ENCODE results near the gene BAZ1B.
"Not testable (repeated sequence)": the region's sequence is repeated elsewhere in the genome, so short reads cannot be mapped to it uniquely, and the experiment has no call there.

BAZ1B gene

GRCh38 chr7:73504920-73505319 is 17.2 kb downstream of the BAZ1B start:
- DNase-seq (ENCODE audit: low spot score), result no peak

GRCh38 chr7:73504017-73504416 is 18.1 kb downstream of the BAZ1B start:
- no peak for DNase-seq (ENCODE audit: low spot score)

GRCh38 chr7:73503229-73503628 is 18.9 kb downstream of the BAZ1B start:
- DNase-seq (ENCODE audit: low spot score), result no peak

GRCh38 chr7:73496626-73497025 is 25.5 kb downstream of the BAZ1B start:
- no peak for DNase-seq (ENCODE audit: low spot score)

DNA sequence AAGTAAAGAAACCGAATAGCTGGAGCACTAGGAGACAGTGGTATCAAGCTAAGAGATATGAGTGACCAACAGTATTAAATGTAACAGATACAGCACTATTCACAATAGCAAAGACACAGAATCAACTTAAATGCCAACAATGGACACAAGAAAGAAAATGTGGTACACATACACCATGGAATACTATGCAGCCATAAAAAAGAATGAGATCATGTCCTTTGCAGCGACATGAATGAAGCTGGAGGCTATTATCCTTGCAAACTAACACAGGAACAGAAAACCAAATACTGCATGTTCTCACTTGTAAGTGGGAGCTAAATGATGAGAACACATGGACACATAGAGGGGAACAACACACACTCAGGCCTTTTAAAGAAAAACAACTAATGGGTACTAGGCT is 26.6 kb downstream of the BAZ1B start:
- not testable (repeated sequence) for DNase-seq (ENCODE audit: low spot score)

- no peak for DNase-seq (ENCODE audit: low spot score)
These were observed 32.1 kb downstream of the BAZ1B start for GRCh38 chr7:73489976-73490375.

DNA sequence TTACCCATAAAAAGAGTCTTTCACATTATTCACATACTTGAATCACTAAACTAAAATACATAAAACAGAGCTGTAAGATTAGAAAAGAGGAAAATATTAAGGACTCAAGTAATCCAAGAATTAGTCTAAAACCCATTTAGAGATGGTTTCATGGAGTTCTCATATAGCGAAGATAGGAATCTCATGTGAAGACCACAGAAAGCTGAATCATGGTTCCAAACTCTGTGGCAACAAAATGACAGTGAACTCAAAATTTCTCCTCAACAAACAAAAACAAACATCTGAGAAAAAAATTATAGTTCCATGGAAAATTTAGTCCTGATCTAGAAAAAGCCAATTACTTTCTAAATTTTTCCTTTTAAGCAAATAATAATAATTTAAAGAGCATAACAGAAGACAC is 34.6 kb downstream of the BAZ1B start:
- DNase-seq (ENCODE audit: low spot score), result no peak

DNA sequence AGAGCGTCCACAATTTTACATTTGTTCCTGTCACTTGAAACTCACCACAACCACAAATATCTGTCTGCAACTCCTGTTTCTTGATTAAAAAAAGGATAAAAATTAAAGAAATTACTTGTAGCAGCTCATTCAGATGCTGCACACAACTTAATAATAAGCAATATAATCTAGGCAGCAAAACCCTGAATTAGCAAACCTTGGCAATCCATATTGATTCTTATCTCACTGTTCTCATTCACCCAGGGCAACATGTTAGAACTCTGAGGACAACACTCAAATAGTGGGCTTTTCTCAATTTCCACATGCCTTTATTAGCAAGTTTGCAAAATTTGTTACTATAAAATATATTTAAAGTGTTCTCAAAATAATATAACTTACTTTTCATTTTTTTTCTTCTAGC is 38.9 kb downstream of the BAZ1B start:
- DNase-seq (ENCODE audit: low spot score), result no peak

DNA sequence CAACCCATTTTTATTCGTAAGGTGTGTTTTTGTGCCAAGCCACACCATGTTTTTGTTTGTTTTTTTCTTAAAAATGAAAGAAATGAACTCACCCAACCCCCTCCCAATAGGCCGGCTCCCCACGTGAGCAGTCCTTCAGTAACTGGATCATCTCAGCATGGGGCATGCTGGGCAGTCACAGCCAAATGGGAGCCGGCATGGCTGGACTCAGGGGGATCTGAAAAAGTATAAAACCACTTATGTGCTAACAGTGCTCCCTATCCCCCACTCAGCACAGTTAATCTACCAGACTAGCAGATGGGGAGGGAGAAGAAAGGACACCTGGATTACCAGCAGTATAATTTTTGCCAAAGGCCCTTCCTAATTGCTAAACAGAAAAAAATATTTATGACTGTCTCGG is 39.3 kb downstream of the BAZ1B start:
- no peak for DNase-seq (ENCODE audit: low spot score)

GRCh38 chr7:73481521-73481920 is 40.6 kb downstream of the BAZ1B start:
- DNase-seq (ENCODE audit: low spot score), result not testable (repeated sequence)

DNA sequence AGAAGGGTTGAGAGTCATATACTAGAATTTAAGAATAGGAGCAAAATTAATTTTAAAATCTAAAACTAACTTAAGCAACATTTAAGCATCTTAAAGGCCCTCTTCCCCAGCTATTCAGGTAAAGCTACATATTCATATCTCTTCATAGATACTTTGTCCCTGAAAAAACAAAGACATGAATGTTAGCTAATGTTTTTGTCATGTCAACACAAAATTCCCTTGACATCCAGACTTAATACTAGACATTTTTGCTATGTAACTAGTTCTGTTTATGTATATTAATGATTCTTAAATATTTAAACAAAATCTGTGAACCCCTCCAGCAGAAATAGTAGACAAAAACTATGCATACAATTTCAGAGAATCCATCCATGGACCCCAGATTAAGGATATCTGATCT is 43.5 kb downstream of the BAZ1B start:
- DNase-seq (ENCODE audit: low spot score), result no peak

DNA sequence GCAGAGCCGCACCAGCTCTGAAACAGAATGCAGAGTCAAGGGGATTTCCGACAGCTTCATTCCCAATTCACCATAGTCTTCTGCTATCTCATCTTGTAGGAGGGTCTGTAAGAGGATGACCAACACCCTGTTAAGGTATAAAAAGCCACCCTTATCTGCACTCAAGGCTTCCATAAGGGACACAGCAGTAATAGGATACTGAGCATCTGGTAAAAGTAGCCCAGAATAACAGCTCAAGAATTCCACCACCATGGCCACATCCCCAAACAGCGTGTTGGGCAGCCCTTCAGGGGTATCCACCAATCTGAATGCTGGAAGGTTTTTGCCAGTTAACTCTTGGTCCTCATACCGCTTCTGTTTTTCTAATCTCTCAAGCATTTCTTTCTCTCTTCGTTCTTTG is 44.7 kb downstream of the BAZ1B start:
- DNase-seq (ENCODE audit: low spot score), result no peak

DNA sequence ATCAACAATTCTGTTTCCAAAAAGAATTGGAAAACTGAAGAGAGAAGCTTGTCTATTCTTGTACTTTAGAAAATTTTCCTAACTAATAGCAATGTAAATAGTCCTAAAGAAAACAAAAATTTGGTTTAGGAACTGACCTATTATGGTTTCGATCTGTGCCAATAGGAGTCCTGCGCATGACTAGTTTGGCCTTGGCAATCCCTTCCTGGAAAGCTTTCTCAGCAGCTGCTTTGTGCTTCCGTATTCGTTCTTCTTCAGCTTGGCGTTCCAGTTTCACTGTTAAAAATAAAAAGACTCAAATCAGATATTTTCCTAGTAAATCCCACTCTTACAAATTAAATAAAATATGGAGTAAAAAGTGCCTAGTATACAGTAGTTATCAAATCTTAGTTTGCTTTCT is 51.9 kb downstream of the BAZ1B start:
- DNase-seq (ENCODE audit: low spot score), result no peak

GRCh38 chr7:73467046-73467445 is 55.0 kb downstream of the BAZ1B start:
- not testable (repeated sequence) for DNase-seq (ENCODE audit: low spot score)

DNA sequence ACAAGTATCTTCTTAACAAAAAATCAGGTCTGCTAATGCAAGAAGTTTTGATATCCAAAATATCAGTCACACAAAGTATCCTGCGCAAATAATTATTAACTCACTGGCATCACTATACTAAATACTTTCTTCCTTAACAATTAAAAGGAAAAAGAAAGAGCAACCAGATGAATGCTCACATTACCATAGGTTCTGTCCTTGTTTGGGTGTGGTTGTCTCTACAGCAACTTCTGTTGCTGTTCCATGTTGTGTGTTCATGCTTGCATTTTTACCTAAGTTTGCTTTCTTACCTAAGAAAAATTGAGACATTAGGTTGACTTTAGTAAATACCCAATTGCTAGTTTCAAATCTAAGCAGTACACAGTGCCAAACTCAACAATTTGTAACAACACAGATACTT is 56.0 kb downstream of the BAZ1B start:
- DNase-seq (ENCODE audit: low spot score), result no peak

DNA sequence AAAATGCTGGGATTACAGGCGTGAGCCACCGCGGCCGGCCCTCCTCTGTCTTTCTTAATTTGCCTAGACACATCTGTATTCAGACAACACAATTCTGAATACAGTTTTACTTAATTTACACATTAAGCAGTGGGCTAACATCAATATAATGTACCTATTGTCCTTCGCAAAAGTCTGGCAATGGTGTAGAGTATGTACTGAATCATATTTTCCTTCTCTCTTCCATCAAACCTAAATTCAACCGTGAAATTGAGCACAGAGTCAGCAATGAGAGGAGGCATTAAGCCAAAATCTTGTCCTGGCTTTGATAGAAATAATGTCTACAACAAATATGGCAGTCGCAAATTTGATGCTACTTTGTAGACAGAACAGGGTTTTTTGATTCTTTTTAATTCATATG is 58.1 kb downstream of the BAZ1B start:
- no peak for DNase-seq (ENCODE audit: low spot score)

- DNase-seq (ENCODE audit: low spot score), result no peak
These were observed 58.8 kb downstream of the BAZ1B start for GRCh38 chr7:73463260-73463659.

DNA sequence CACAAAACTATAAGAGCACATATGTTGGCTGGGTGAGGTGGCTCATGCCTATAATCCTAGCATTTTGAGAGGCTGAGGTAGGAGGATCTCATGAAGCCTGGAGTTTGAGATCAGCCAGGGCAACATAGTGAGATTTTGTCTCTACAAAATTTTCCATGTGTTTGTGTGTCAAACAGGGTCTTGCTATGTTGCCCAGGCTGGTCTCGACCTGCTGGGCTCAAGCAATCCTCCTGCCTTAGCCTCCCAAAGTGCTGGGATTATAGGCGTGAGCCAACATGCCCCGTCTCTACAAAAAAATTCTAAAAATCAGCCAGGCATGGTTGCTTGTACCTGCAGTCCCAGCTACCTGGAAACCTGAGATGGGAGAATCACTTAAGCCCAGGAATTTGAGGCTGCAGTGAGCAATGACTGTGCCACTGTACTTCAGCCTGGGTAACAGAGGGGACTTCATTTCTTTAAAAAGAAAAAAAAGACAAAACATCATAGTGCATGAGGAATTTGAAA is 60.3 kb downstream of the BAZ1B start:
- no peak for DNase-seq (ENCODE audit: low spot score)

DNA sequence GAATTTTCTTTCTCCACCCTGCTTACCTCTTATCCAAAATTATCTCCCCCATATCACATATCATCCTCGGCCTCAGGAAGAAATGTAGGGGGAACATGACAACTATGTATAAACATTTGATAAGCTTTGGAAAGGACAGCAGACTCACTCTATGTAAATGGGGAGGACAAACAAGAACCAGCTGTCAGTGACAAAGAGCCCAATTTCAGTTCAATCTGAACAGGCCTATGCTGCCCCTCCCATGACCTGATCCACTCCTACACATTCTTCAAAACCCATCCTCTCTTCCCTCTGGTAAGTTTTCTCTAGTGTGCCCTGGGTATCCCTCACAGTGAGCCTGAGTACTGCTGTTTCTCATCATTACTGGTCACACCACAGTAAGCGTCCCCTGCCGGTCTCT is 67.7 kb downstream of the BAZ1B start:
- DNase-seq (ENCODE audit: low spot score), result no peak

- DNase-seq (ENCODE audit: low spot score), result no peak
These were observed 69.0 kb downstream of the BAZ1B start for GRCh38 chr7:73452999-73453635.

GRCh38 chr7:73451780-73452398 is 70.2 kb downstream of the BAZ1B start:
- peak; percentile 77 for DNase-seq (ENCODE audit: low spot score)

- no peak for DNase-seq (ENCODE audit: low spot score)
These were observed 72.7 kb downstream of the BAZ1B start for GRCh38 chr7:73449422-73449821.

DNA sequence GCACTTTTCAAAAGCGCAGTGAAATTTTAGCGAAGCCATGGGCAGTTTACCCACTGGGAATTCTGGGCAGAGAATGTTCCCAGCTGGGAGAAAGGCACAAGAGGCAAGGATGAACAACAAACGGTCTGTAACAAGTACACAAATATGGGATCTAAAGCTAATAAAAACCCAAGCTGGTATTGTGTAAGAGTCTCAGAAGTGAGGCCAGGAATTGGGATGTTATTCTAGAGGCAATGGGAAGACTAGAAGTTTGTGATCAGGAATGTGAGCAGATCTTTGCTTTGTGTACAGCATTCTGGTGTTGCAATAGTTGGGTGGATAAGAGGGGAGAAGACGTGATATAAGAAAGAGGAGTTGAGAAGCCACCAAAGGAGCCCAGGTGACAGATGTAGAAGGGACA is 73.5 kb downstream of the BAZ1B start:
- DNase-seq (ENCODE audit: low spot score), result no peak

DNA sequence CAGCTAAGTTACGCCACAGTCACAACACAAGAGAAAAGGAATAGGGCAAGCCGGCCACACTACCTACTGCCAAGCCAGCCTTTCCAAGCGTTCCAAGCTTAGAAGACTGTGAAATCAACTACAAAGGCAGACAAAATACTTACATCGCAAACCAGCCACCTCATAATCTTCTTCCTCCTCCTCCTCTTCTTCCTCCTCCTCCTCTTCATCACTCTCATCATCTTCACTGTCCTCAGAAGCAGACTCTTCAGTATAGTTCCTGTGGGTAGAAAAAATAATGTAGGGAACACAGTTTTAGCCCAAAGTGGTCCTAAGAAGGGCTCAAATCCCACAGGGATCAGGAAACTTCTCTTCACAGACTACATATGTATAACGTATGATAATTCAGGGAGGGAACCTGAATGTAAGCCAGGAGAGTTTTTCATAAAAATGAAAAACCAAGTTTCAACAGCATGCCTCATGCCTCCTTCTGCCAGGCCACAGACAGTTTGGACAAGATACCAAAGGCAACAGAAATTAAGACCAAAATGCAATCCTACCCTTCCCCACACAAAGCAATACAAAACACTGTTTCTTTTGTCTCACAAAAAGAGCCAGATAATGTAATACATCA is 74.9 kb downstream of the BAZ1B start:
- DNase-seq (ENCODE audit: low spot score), result no peak

All from pons (tissue), 1 donor.